Epidermal melanocyte (primary cell): Measurements from ENCODE around the gene SNAP47.

Source experiments
- DNase-seq: peaks from one replicate; pipeline ENCODE4 v3.0.0; 2011; ENCODE audit warnings: low spot score; ENCODE audit not compliant: insufficient read length

The SNAP47 gene

DNA sequence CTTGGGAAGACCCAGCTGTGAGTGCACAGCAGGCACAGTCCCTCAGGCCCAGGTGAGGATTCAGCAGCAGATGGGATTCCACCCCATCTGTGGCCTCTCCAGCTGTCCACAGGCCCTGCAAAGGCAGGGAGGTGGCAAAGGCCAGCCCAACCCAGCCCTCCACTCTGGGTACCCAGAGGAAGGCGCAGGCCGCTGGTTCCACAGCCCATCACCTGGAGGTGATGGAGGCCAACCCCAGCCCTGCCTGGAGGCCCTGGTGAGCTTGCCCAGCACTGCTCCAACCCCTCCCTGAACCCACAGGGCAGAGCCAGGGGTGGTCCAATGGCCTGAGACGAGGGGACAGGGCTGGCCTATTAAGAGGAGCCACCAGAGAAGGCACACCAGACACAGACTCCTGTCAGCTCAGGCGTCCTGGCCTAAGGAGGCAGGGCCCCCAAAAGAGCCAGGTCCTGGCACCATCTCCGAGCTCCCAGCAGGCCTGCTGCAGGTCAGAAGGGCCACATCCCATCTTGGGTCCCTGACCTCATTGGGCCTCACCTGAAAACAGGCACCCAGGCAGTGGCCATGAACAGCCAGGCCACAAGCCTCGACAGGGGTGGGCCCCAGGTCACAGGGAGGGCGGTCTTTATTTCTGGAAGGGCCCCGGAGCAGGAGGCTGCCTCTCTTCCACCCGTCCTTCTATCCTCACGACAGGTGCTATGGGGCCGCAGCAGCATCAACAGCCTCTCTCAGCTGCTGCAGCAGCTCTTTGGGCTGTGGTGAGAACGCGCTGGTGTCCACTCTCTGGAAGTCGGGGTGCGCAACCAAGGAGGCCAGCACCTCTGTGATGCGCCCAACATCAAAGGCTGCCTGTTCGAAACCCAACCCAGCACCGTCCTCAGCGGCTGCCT is 3.3 kb upstream of the SNAP47 start:
- DNase-seq, result no peak

DNA sequence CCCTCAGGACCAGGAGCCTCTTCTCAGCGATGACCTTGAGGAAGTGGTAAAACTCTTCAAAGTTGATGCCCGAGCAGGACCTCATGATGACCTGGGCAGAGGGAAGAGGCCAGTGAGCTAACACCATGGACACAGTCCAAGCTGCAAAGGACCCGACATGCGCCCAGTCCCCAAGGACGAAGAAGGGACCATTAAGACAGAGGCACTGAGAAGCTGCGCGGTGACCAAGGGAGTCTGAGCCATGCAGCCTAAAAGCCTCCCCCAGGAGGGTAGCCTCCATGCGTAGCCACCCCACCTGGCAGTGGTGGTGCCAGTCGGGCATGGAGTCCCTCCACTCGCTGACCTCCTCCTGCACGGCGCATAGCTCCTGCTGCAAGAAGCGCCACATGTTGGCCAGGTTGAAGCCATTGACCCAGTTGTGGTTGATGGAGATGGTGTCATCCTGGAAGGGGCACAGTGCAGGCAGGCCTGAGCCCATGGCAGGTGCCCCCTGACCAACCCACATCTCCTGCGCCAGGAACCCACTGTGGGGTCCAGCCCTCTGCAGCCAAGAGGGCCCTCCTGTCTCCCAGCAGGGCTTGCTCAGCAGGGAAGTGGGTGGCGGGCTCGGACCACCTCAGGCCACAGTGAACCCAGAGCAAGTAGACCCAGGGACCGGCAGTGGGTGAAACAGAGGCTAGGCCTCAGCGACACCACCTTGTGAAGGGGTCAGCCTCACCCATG is 2.5 kb upstream of the SNAP47 start:
- DNase-seq, result no peak

DNA sequence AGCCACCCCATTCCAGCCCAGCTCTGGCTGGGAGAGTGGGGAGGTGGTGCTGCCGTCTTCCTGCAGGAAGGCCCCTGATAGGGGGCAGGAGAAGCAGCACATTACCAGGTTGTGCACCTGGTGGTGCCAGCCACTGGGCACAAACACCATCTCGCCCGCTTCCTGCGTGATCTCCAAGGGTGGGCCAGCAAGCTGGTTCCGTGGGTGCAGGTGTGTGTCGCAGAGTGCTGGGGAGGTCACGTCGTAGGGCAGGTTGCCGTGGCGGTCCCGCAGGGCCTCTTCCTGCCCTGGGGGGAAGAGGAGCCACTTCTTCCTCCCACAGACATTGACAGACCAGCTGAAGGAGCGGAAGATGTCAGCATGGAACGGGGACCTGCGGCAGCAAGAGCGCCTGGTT is 1.9 kb upstream of the SNAP47 start:
- DNase-seq, result no peak

DNA sequence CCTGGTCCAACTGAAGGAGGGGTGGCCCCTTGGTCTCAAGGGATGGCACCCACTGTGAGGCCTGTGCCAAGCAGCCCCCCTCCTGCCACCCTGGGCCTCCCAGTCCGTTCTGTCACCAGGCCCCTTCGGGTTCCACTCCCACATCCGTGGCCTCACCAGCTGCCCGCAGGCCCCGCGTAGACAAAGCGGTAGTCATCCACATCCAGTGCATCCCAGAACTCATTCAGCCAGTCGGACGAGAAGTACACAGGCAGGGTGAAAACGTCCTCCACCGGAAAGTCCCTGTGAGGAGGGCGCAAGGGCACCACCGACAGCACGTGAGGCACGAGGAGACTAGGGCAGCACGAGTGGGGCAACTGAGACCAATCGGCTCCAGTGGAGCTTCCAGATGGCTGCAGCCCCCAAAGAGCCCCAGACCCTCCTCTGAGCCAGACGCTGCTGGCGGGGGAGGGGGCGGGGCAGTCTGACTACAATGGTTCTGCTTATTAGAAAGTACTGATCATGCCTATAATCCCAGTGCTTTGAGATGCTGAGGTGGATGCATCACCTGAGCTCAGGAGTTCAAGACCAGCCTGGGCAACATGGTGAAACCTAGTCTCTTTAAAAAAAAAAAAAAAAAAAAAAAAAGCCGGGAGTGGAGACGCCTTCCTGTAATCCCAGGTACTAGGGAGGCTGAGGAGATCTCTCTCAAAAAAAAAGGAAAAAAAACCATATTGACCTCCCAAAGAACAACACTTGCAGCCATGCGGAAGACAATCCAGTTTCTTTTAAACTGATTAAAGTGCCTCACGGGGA is 1.3 kb upstream of the SNAP47 start:
- no peak for DNase-seq

DNA sequence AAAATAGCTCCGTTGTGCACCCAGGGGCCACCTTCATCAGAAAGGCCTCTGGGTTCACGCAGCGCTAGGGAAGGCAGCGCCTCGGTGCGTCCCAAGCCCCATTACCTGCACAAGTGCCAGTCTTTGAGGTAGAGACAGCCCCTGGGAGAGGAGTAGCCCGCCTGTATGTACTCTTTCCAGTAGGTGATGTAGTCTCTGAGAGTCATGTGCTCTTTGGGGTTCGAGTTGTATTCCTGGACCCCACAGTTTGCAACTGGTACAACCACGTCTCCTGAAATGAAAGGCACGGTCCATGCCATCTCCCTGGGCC is 734 bp upstream of the SNAP47 start:
- DNase-seq, result no peak

DNA sequence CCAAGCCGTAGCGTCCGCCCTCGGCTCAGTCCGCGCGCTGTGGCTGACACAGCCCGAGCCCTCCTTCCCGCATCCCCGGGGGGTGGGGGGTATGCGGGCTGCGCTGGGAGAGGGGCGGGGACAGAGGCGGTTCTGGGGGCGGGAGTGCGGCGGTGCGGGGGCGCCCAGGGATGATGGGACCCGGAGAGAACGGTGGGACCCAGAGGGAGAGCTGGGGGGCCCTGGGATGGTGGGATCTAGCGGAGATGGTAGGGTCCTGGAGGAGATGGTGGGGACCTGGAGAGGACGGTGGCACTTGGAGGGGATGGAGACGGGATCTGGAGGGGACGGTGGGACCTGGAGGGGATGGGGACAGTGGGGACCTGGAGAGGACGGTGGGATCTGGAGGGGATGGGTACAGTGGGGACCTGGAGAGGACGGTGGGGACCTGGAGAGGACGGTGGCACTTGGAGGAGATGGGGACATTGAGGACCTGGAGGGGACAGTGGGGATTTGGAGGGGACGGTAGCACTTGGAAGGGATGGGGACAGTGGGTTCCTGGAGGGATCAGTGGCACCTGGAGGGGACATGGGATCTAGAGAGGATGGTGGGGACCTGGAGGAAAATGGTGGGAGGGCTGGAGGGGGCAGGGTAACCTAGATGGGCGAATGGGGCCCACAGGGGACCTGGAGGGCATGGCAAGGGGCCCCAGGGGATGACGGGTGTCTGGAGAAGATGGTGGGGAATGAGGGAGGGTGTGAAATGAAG is 477 bp downstream of the SNAP47 start:
- DNase-seq, result no peak

DNA sequence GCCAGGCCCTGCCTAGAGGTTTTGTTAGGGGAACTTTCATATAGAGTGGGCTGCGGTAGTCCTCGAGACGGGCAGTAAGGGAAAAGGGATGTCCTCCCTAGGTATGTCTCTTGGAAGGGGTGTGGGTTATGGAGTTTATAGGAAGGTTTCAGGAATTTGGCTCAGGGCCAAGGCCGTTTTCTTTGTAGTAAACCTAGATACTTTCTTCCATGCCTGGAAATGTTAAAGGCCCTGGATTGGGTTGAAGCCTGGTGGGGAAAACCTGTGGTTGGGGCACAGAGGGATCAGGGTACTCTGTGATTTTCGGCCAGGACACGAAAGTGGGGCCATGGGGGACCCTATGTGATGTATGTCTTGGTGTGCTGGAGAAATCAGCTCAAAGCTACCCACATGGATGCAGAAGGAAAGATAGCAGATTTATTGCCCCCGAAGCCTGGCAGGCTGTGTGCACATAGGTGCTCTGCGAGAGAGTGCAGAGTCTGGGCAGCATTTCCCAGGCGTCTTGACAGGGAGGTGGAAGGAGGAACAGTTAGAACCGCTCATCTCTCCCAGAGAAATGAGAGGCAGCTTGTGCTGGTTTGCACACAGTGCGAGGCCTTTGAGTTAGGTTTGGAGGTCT is 1.7 kb downstream of the SNAP47 start:
- DNase-seq, result no peak

DNA sequence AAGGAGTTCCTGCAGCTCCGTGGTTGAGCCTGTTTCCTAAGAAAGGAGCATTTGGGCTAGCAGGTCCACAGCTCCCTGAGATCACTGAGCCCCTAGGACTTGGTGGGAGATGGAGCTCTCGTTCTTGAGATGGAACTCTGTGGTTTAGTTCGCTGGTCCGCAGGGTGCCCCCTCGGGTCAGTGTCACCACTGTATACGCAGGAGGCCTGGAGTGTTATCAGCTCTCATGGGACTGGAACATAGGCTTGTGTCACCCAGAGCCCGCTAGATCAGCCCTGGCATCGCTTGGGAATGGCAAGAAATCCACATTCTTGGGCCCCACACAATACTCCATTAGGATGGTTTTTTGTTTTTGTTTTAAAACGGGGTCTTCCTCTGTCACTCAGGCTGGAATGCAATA is 3.6 kb downstream of the SNAP47 start:
- DNase-seq, result no peak

DNA sequence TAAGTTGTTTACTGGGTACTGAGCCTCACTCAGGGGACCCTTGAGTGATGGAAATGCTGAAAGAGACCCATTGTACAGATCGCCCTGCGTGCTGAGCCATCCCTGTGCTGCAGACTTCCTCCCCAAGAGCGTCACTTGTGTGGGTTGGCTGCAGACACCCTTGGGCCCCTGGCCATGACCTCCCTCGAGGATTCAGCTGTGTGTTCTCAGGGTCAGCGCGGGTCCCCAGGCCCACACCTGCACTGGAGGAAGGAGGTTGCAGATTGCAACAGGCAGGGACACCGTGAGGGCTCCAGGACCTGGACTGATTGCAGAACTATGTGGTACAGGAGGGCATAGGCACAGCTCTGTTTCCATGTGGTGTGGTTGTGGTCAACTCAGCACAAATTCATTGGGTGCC is 4.4 kb downstream of the SNAP47 start:
- no peak for DNase-seq

DNA sequence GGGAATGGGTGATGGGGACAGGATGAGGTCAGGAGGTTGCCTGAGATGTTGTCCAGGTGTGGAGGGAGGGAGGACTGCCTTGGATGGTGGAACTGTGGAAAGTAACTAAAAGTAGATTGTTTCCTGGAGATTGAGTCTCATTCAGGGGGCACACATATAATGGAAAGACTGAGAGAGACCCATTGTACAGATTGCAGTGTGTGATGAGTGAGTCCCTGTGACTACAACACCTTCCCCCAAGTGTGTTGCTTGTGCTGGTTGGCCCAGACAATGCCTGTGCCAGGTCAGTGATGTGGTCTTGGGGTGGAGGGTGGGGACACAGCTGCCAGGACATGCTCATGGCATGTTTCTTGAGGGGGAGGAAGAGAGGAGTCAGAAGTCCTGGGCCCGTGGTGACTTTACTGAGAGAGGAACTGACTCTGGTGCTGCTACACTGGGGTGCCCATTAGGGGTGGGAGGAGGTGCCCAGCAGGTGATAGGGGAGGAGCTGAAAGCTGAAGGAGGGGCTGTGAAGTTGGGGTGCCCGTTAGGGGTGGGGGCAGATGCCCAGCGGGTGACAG is 5.2 kb downstream of the SNAP47 start:
- no peak for DNase-seq

DNA sequence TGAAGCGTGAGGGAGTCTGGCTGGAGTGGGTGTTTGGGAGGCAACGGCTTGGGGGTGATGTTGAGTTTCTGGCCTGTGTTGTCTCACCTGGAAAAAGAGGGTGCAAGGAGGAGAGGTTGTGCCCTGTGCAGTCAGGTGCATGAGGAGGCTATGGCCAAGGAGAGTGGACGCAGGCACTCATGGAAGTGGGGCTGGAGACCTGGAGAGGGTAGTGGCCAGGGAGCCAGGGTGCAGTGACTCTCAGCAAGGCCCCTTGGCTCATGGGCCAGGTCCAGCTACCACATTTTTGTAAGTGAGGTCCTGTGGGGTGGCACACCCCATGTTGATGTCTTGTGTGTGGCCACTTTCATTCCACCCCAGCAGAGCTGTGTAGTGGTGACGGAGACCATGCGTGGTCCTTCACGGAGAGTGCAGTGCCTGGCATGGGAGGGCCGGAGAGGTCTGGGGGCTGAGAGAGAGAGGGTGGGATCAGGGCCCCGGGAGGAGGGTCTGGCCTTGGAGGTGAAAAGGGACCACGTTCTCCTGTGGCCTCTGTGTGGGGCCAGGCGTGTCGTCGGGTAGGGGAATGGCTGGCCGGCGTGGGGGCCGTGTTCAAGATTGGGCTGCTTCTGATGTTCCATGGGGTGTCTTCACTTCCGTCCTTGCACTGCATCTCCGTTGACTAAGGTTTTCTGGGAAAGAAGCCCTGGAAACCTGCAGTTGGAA is 6.1 kb downstream of the SNAP47 start:
- DNase-seq, result no peak

DNA sequence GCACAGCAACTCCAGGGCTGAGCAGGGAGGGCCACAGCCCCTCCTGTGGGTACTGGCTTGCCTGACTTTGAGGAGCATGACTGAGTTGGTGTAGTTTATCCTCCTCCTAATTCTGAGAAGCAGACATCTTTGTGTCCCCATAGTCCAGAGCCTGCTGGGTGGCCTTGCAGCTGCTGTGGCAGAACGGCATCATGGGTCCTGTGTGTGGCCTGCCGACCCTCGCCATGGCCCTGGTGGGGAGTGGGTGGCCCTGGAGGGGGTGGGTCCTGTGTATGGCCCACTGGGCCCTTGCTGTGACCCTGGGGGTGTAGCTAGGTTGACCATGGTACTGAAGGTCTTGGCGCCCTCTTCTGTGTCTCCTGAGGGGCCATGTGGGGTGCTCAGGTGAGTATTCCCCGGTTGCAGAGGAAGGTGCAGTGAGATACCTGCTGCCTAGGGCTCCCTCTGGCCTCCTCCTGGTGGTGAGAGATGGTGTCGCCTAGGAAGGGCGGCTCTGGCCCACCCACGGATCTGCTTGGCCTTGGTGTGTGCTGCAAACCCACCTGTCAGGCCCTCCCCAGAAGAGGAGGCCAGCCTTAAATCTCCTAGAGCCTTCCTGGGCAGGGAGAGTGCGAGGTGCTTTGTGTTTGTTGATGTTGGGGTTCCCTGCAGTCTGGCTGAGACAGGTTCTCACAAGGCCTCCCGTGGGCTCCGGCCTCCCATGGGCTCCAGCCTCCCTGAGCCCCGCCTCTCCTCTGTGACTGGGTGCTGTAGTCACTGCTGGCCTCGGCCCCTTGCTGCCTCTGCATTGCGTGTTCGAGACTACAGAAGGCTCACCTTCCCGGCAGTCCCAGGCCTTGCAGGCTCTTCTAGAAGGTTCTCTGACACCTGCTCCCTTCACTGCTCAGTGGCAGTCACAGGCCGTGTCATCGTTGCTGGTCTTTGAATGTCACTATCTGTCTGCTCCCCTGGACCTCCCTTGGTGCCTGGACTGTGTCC is 7.8 kb downstream of the SNAP47 start:
- DNase-seq, result no peak

DNA sequence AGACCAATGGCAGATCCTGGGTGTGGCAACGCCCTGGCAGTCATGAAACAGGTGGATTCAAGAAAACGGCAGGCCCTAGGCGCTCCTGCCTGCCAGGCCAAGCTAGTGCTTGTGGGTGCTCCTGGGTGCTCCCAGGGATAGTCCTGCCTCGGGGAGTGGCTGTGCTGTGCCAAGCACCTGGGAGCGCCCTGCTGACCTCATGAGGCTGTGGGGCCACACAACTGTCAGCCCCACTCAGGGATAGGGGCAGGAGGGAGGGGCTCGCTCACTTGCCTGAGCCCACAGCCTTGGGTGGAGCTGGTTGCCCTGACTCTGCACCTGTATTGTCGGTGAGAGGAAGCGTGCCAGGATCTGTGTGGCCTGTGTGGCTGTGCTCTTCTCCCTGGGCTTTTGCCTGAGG is 9.4 kb downstream of the SNAP47 start:
- no peak for DNase-seq

DNA sequence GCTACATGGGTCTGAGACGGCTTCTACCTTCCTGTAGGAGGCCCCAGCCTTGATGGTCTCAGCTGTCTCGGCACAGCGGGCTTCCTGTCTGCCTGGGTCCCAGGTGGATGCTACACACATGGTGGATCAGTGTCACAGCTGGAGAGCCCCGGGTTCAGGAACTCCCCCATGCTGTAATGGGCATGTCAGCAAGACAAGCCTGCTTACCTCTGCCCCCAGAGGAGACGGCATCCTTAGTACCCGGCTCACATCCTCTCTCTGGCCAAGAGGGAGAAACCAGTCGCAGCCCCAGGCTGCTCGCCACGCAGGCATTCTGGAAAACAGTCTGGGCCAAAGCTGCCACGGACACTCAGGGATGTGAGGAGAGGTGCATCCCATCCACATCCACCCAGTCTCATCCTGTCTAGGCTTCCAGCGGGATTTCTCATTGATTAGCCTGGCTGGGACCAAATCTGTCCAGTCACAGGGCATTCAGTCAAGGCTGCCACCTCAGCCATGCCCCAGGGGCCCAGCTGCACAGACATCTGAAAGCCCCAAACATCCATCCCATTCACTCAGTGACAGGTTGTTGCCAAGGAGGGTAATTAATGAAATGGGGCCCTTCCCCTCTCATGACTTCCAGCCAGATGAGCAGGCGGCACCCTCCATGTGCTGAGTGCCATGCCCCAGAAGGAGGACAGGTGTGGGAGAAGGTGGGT is 10.5 kb downstream of the SNAP47 start:
- no peak for DNase-seq

DNA sequence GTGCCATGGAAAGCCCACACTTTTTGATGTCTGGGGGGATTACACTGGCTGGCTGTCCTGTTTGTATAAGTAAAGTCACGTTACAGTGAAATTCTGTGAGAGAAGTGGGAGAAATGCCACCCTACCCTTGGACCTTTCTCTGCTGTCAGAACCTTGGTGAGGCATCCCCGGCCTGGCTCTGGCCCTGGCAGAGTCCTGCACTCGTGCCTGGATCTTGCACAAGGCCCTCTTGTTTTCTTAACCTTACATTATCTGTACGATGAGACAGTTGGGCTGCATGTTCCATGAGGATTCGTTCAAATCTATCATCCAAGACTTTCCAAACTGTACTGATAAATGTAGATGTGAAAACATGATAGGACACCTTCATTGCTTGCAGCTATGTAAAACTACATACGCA is 11.4 kb downstream of the SNAP47 start:
- no peak for DNase-seq

DNA sequence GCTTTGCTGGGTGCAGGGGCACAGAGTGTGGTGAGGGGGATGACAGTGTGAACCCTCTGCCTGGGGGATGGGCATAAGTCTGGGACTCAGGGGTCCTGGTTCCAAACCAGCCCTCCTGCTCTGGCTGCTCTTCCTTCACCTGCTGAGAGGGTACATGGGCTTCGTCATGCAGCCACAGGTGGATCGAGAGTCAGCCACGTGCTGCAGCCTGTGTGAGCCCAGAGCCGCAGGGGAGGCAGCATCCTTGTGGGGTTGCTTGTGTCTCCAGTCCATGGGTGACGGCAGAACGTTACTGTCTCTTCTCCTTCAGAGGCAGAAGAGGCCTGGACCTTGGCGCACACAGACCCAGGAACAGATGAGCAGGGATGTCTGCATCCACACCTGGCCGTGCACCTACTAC is 12.1 kb downstream of the SNAP47 start:
- no peak for DNase-seq

DNA sequence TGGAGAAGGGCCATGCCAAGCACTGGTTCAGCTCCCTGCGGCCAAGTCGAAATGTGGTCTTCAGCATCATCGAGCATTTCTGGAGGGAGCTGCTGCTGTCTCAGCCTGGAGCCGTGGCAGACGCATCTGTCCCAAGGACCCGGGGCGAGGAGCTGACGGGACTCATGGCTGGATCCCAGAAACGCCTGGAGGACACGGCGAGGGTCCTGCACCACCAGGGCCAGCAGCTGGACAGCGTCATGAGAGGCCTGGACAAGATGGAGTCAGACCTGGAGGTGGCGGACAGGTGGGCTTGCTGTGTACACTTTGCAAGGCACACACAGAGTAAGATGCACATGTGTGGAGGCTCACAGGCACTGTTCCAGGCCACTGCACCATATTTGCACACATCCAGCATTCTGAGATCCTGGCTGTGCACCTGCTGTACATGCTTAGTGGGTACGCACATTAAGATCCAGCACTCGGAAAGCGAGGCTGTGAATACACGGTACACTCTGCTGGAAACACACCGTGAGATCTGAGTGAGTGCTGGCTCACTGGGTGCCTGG is 12.8 kb downstream of the SNAP47 start:
- no peak for DNase-seq
